ENCODE measurements around the gene MEGF11.

DNA sequence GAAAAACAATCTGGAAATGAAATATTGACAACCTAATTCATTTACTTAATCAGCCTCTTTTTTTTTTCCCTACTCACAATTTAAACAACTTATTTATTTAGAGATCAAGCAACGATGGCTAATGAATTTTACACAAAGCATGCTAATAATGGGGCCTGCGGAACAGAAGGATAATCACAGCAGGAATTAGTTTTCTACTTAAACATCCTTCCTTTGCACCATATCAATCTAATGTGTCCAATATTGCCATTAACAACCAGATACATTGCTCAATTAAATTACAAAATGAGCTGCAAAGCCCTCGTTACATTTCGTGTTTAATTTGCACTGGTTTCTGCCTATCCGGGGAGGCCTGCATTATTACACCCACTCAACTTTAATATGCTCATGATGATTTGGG lies 285.0 kb downstream of the MEGF11 start:
- TF ChIP-seq, protein P1, sequence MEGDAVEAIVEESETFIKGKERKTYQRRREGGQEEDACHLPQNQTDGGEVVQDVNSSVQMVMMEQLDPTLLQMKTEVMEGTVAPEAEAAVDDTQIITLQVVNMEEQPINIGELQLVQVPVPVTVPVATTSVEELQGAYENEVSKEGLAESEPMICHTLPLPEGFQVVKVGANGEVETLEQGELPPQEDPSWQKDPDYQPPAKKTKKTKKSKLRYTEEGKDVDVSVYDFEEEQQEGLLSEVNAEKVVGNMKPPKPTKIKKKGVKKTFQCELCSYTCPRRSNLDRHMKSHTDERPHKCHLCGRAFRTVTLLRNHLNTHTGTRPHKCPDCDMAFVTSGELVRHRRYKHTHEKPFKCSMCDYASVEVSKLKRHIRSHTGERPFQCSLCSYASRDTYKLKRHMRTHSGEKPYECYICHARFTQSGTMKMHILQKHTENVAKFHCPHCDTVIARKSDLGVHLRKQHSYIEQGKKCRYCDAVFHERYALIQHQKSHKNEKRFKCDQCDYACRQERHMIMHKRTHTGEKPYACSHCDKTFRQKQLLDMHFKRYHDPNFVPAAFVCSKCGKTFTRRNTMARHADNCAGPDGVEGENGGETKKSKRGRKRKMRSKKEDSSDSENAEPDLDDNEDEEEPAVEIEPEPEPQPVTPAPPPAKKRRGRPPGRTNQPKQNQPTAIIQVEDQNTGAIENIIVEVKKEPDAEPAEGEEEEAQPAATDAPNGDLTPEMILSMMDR (IDR thresholded peaks at IDR 0.05) = no peak
- TF ChIP-seq EZH2 (IDR thresholded peaks at IDR 0.05) (no peak), EZH2phosphoT487 (IDR thresholded peaks at IDR 0.05) (no peak)

All from neural progenitor cell (in vitro differentiated cells).